Measurements from ENCODE around the gene IFNK.

The IFNK gene

GRCh38 chr9:27487927-27488326 lies 36.2 kb upstream of the IFNK start:
- no peaks in the 10 kb centered on the region for H3K27me3 ChIP-seq (ENCODE audit: low read length)
- no peaks in the 10 kb centered on the region for H3K9me2 ChIP-seq (replicated peaks; ENCODE audit: insufficient read depth, low read length)
- TF ChIP-seq EZH2phosphoT487 (conservative IDR thresholded peaks at IDR 0.05; ENCODE audit: low read length) (no peak), CTCF (IDR thresholded peaks at IDR 0.05; ENCODE audit: insufficient read depth, low read length, poor library complexity, severe bottlenecking) (no peak)
- no peaks in the 10 kb centered on the region for H3F3A ChIP-seq (ENCODE audit: insufficient read depth)
- no peak overlapping the region for H3K9ac ChIP-seq (ENCODE audit: low read length)
- H3K4me3 ChIP-seq (ENCODE audit: insufficient read depth, low read length, poor library complexity, severe bottlenecking), result no peak overlapping the region
- no peak overlapping the region for H2AFZ ChIP-seq (ENCODE audit: low read depth, low read length, severe bottlenecking)
- H4K20me1 ChIP-seq (ENCODE audit: low read depth, low read length), result no peaks in the 10 kb centered on the region
- H3K79me2 ChIP-seq (ENCODE audit: insufficient read depth, low read length), result no peaks in the 10 kb centered on the region
- H3K36me3 ChIP-seq (ENCODE audit: low read length), result no peaks in the 10 kb centered on the region
- H3K4me2 ChIP-seq (ENCODE audit: low read depth, low read length, poor library complexity, severe bottlenecking), result no peak overlapping the region
- H3K9me3 ChIP-seq (ENCODE audit: insufficient read depth, low read length), result no peaks in the 10 kb centered on the region
- H3K27ac ChIP-seq (ENCODE audit: low read depth, low read length), result no peak overlapping the region

- H4K20me1 ChIP-seq (ENCODE audit: low read depth, low read length), result no peaks in the 10 kb centered on the region
- TF ChIP-seq EZH2phosphoT487 (conservative IDR thresholded peaks at IDR 0.05; ENCODE audit: low read length) (no peak), CTCF (IDR thresholded peaks at IDR 0.05; ENCODE audit: insufficient read depth, low read length, poor library complexity, severe bottlenecking) (no peak)
- H3K4me2 ChIP-seq (ENCODE audit: low read depth, low read length, poor library complexity, severe bottlenecking), result no peak overlapping the region
- no peaks in the 10 kb centered on the region for H3K27me3 ChIP-seq (ENCODE audit: low read length)
- H3K79me2 ChIP-seq (ENCODE audit: insufficient read depth, low read length), result no peaks in the 10 kb centered on the region
- no peak overlapping the region for H3K4me3 ChIP-seq (ENCODE audit: insufficient read depth, low read length, poor library complexity, severe bottlenecking)
- no peaks in the 10 kb centered on the region for H3F3A ChIP-seq (ENCODE audit: insufficient read depth)
- H3K9me3 ChIP-seq (ENCODE audit: insufficient read depth, low read length), result no peaks in the 10 kb centered on the region
- no peak overlapping the region for H3K27ac ChIP-seq (ENCODE audit: low read depth, low read length)
- H3K9me2 ChIP-seq (replicated peaks; ENCODE audit: insufficient read depth, low read length), result no peaks in the 10 kb centered on the region
- no peak overlapping the region for H3K9ac ChIP-seq (ENCODE audit: low read length)
- H2AFZ ChIP-seq (ENCODE audit: low read depth, low read length, severe bottlenecking), result no peak overlapping the region
- no peaks in the 10 kb centered on the region for H3K36me3 ChIP-seq (ENCODE audit: low read length)
Observed at GRCh38 chr9:27489087-27489876, 34.8 kb upstream of the IFNK start.

- Histone ChIP-seq H3K9ac (ENCODE audit: low read length) (no peak overlapping the region), H3K27me3 (ENCODE audit: low read length) (no peaks in the 10 kb centered on the region), H3K9me3 (ENCODE audit: insufficient read depth, low read length) (no peaks in the 10 kb centered on the region), H3F3A (ENCODE audit: insufficient read depth) (no peaks in the 10 kb centered on the region), H3K9me2 (replicated peaks; ENCODE audit: insufficient read depth, low read length) (no peaks in the 10 kb centered on the region), H3K4me2 (ENCODE audit: low read depth, low read length, poor library complexity, severe bottlenecking) (no peak overlapping the region), H3K36me3 (ENCODE audit: low read length) (no peaks in the 10 kb centered on the region), H3K4me3 (ENCODE audit: insufficient read depth, low read length, poor library complexity, severe bottlenecking) (no peak overlapping the region), H3K27ac (ENCODE audit: low read depth, low read length) (no peak overlapping the region), H2AFZ (ENCODE audit: low read depth, low read length, severe bottlenecking) (no peak overlapping the region), H3K79me2 (ENCODE audit: insufficient read depth, low read length) (no peaks in the 10 kb centered on the region), H4K20me1 (ENCODE audit: low read depth, low read length) (no peaks in the 10 kb centered on the region)
- TF ChIP-seq CTCF (IDR thresholded peaks at IDR 0.05; ENCODE audit: insufficient read depth, low read length, poor library complexity, severe bottlenecking) (no peak), EZH2phosphoT487 (conservative IDR thresholded peaks at IDR 0.05; ENCODE audit: low read length) (no peak)
Observed at GRCh38 chr9:27491154-27491553, 32.9 kb upstream of the IFNK start.

All from SU-DHL-6 (cell line).